GM12801 (cell line): ENCODE data around the gene UNC45A.

ENCODE experiments used
- TF ChIP-seq, protein P1 (sequence below): IDR thresholded peaks from one replicate; pipeline ENCODE4 v1.5.1; 2011; ENCODE audit warnings: control low read depth; ENCODE audit not compliant: insufficient read length; ENCODE audit errors: extremely low read depth

UNC45A gene, protein sequence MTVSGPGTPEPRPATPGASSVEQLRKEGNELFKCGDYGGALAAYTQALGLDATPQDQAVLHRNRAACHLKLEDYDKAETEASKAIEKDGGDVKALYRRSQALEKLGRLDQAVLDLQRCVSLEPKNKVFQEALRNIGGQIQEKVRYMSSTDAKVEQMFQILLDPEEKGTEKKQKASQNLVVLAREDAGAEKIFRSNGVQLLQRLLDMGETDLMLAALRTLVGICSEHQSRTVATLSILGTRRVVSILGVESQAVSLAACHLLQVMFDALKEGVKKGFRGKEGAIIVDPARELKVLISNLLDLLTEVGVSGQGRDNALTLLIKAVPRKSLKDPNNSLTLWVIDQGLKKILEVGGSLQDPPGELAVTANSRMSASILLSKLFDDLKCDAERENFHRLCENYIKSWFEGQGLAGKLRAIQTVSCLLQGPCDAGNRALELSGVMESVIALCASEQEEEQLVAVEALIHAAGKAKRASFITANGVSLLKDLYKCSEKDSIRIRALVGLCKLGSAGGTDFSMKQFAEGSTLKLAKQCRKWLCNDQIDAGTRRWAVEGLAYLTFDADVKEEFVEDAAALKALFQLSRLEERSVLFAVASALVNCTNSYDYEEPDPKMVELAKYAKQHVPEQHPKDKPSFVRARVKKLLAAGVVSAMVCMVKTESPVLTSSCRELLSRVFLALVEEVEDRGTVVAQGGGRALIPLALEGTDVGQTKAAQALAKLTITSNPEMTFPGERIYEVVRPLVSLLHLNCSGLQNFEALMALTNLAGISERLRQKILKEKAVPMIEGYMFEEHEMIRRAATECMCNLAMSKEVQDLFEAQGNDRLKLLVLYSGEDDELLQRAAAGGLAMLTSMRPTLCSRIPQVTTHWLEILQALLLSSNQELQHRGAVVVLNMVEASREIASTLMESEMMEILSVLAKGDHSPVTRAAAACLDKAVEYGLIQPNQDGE

DNA sequence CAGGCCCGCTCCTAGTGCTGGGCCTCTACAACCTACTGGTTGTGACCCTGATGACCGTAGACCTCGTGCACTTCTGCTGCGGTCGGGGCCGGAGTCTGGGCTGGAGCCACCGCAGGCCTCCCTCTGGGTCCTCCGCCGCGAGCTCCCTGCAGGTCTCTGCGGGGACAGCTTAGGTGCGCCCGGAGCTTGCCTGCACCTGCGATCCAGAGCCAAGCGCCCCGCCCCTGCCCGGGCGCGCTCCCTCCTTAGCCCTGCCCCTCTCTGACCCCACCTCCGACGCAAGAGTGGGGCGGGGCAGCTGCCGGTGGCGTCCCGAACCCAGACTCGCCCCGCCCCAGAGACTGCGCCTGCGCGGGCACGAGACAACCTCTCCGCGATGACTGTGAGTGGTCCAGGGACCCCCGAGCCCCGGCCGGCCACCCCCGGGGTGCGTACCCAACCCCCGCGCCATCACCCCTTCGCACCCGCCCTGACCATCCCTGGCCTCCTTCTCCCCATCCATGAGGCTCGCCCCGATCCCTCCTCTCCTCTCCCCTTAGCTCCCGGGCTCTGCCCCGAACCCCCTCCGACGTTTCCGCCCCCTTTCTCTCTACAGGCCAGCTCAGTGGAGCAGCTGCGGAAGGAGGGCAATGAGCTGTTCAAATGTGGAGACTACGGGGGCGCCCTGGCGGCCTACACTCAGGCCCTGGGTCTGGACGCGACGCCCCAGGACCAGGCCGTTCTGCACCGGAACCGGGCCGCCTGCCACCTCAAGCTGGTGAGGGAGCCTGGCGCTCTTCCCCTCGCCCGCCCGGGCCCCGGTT lies at the start of gene UNC45A:
TSS of gene UNC45A (plus strand) at position 337 of the 803 bp plus-strand sequence. CDS start at position 377, 40 bp downstream.
- TF ChIP-seq, protein P1, sequence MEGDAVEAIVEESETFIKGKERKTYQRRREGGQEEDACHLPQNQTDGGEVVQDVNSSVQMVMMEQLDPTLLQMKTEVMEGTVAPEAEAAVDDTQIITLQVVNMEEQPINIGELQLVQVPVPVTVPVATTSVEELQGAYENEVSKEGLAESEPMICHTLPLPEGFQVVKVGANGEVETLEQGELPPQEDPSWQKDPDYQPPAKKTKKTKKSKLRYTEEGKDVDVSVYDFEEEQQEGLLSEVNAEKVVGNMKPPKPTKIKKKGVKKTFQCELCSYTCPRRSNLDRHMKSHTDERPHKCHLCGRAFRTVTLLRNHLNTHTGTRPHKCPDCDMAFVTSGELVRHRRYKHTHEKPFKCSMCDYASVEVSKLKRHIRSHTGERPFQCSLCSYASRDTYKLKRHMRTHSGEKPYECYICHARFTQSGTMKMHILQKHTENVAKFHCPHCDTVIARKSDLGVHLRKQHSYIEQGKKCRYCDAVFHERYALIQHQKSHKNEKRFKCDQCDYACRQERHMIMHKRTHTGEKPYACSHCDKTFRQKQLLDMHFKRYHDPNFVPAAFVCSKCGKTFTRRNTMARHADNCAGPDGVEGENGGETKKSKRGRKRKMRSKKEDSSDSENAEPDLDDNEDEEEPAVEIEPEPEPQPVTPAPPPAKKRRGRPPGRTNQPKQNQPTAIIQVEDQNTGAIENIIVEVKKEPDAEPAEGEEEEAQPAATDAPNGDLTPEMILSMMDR: no peak

DNA sequence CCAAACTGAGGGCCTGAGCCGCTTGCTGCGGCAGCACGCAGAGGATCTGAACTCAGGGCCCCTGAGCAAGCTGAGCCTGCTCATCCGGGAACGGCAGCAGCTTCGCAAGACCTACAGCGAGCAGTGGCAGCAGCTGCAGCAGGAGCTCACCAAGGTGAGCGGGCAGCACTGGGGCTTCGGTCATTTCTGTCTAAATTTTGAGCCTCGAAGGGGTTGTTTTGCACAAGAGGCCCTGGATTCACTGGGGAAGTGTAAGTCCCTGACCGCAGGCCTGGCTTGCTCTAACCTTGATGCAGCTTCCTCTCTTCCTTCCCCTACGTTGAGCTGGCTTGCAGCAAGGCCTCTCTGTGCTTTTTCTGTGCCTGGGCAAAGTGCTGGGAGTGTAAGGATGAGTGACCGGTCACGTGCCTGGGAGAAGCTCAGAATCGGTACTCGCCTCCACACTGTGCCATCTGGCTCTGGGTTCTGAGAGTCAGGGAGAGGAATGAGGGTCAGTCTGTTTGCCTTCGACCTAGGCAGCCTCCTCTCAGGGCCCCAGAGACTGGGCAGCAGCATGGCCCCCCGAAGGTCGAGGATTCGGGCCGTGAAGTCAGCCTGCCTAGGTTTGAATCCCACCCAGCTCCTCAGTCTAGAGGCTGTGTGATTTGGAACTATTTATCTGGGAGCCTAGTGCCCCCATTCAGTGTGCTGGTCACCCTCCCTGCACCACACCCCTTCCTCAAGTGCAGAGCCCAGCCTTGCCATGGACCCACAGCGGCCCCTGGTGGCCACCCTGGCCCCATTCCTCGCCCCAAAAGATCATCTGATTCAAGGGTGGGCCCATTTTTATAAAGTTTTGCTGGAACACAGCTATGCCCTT lies 49.4 kb upstream of the UNC45A start:
- TF ChIP-seq, protein P1: no peak

DNA sequence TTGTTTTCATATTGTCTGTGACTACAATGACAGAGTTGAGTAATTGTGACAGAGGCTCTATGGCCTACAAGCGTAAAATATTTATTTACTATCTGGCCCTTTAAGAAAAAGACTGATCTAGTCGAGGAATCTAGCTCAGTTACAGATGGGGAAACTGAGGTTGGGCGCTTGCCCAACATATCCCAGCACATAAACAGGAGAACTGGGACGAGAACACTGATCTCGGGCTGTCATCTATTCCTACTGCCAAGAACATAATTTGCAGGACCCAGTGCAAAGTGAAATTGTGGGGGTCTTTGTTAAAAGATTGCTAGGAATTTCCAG lies 48.8 kb upstream of the UNC45A start:
- TF ChIP-seq, protein P1: no peak

DNA sequence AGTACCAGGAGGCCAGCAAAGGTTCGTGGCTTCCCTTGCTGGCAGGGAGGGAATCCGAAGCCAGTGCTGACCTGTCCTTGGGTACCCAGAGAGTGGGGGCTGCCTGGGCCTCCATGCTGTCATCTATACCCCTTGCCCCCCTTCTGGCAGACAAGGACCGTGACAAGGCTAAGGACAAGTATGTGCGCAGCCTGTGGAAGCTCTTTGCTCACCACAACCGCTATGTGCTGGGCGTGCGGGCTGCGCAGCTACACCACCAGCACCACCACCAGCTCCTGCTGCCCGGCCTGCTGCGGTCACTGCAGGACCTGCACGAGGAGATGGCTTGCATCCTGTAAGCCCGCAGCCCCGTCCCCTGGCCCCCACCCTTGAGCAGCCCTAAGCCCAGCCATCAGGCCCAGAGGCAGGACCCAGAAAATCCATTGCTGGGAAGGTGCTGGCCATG lies 48.0 kb upstream of the UNC45A start:
- TF ChIP-seq, protein P1: no peak

DNA sequence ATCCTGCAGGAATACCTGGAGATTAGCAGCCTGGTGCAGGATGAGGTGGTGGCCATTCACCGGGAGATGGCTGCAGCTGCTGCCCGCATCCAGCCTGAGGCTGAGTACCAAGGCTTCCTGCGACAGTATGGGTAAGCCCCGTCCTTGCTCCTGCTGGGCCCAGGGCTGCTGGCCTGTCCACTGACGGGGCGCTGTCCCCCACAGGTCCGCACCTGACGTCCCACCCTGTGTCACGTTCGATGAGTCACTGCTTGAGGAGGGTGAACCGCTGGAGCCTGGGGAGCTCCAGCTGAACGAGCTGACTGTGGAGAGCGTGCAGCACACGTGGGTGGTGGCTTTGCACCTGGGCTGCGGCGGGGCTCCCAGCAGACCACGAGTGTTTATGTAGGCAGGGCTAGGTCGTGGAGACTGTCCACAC lies 45.8 kb upstream of the UNC45A start:
- TF ChIP-seq, protein P1: no peak

DNA sequence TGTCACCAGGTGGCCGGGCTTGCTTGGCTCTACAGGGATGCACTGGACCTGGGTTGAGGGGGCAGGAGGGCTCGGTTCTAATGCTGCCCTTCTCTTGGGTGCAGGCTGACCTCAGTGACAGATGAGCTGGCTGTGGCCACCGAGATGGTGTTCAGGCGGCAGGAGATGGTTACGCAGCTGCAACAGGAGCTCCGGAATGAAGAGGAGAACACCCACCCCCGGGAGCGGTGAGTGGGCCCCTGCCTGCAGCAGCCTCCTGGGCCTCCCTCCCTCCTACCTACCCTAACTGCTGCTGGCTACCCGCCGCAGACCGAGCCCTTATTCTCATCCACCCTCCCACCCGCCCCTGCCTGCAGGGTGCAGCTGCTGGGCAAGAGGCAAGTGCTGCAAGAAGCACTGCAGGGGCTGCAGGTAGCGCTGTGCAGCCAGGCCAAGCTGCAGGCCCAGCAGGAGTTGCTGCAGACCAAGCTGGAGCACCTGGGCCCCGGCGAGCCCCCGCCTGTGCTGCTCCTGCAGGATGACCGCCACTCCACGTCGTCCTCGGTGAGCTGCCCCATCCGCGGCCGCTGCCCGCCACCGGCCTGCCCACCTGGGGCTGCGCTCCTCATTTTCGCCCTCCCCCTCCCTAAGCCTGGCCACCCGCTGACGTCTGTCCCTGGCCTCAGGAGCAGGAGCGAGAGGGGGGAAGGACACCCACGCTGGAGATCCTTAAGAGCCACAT lies 45.2 kb upstream of the UNC45A start:
- TF ChIP-seq, protein P1: no peak
